Endothelial cell of umbilical vein (primary cell): ENCODE measurements around the gene C13orf46. TPM values are rescaled to one million over a fixed set of nuclear protein-coding genes. Genes with fewer than 3 reads are reported as not detected.

Experiments used
- BruUV-seq: library from RNA; stranded (reverse); fragments of 400-500 nt; replicated peaks from 2 replicates; lab custom pipeline; 2021; lab: Mats Ljungman, UMichigan
- CTCF ChIA-PET: fragments of 300-600, 350-600 bp; sonication (Branson Sonifier 250); formaldehyde crosslinking; loops from one replicate; lab custom pipeline; 2021; ENCODE audit warnings: antibody characterized with exemption, inconsistent platforms; lab: Charles Lee
- POLR2A ChIA-PET: fragments of 300-600, 350-600 bp; sonication (Branson Sonifier 250); formaldehyde crosslinking; loops from one replicate; lab custom pipeline; 2021; ENCODE audit warnings: antibody characterized with exemption, inconsistent platforms; lab: Charles Lee
- DNase-seq: peaks from one replicate; pipeline ENCODE4 v3.0.0-alpha.2; 2011; ENCODE audit warnings: low read depth, low spot score
- FAIRE-seq: peaks from 2 replicates; lab custom pipeline; 2011; peaks lifted over from hg19 to GRCh38; lab: Jason Lieb, UNC
- H2AFZ ChIP-seq: 2 replicates; pipeline ENCODE4 v1.6.0; 2012; ENCODE audit warnings: low read depth, low read length, control low read depth, inconsistent platforms
- H3K27ac ChIP-seq: 2 replicates; pipeline ENCODE4 v1.5.1; 2011; ENCODE audit warnings: low read depth, mild to moderate bottlenecking, control low read depth, low read length, moderate library complexity; ENCODE audit not compliant: insufficient read depth
- H3K27me3 ChIP-seq, 2 experiments: 2 replicates each; pipeline versions ENCODE4 v1.6.0 to v1.6.1; 2011; ENCODE audit warnings: low read length in 2 of 2, mixed read lengths in 1 of 2; ENCODE audit not compliant: control insufficient read depth in 2 of 2, insufficient read depth in 2 of 2
- H3K36me3 ChIP-seq, 2 experiments: 2 replicates in 1 of 2; 3 replicates in 1 of 2; pipeline ENCODE4 v1.5.1; 2011; ENCODE audit warnings: low read length in 2 of 2, mild to moderate bottlenecking in 1 of 2, moderate library complexity in 1 of 2; ENCODE audit not compliant: control insufficient read depth in 2 of 2, insufficient read depth in 2 of 2; ENCODE audit errors: extremely low read depth in 1 of 2
- H3K4me1 ChIP-seq: 3 replicates; pipeline ENCODE4 v1.5.1; 2011; ENCODE audit warnings: mild to moderate bottlenecking, low read length; ENCODE audit not compliant: control insufficient read depth, insufficient read depth; ENCODE audit errors: extremely low read depth
- H3K4me2 ChIP-seq: 2 replicates; pipeline ENCODE4 v1.6.1; 2011; ENCODE audit warnings: low read length, control low read depth, mixed read lengths; ENCODE audit not compliant: insufficient read depth
- H3K4me3 ChIP-seq, 3 experiments: fragments of 200-600 bp in 1 of 3; sonication (generic), shearing (Covaris generic) in 1 of 3; replicated peaks in 1 of 3; 2 replicates each; pipeline ENCODE4 v1.5.1; 2011 to 2016; ENCODE audit warnings: control low read depth in 3 of 3, low read length in 3 of 3, mild to moderate bottlenecking in 2 of 3, inconsistent platforms in 1 of 3, low read depth in 1 of 3, moderate library complexity in 1 of 3; ENCODE audit not compliant: insufficient read depth in 1 of 3
- H3K79me2 ChIP-seq: 2 replicates; pipeline ENCODE4 v1.6.0; 2012; ENCODE audit warnings: low read length, inconsistent platforms; ENCODE audit not compliant: control insufficient read depth, insufficient read depth
- H3K9ac ChIP-seq: replicated peaks from 2 replicates; pipeline ENCODE3; 2011; ENCODE audit warnings: low read length, control low read depth; ENCODE audit not compliant: insufficient read depth; ENCODE audit errors: extremely low read depth
- H3K9me1 ChIP-seq: replicated peaks from 3 replicates; pipeline ENCODE4 v1.6.0; 2011; ENCODE audit warnings: mild to moderate bottlenecking, low read length; ENCODE audit not compliant: control insufficient read depth, insufficient read depth; ENCODE audit errors: extremely low read depth
- H3K9me3 ChIP-seq: replicated peaks from 2 replicates; pipeline ENCODE4 v1.5.1; 2012; ENCODE audit warnings: low read length, inconsistent platforms; ENCODE audit not compliant: control insufficient read depth, insufficient read depth
- H4K20me1 ChIP-seq: replicated peaks from 2 replicates; pipeline ENCODE3; 2011; ENCODE audit warnings: mild to moderate bottlenecking, low read length; ENCODE audit not compliant: control insufficient read depth, insufficient read depth; ENCODE audit errors: extremely low read depth
- CTCF ChIP-seq, 2 donors: IDR thresholded peaks; 1 replicate in 1 of 2; 2 replicates in 1 of 2; pipeline ENCODE4 v1.5.1; 2011; ENCODE audit warnings: low read length in 2 of 2, mild to moderate bottlenecking in 2 of 2, moderate library complexity in 2 of 2, control low read depth in 1 of 2, inconsistent platforms in 1 of 2, low read depth in 1 of 2; ENCODE audit not compliant: insufficient read depth in 1 of 2; ENCODE audit errors: extremely low read depth in 1 of 2
- EZH2 ChIP-seq: IDR thresholded peaks from 2 replicates; pipeline ENCODE4 v1.6.1; 2012; ENCODE audit warnings: borderline replicate concordance, low read depth, mild to moderate bottlenecking, moderate library complexity, low read length, inconsistent platforms; ENCODE audit not compliant: severe bottlenecking
- FOS ChIP-seq: IDR thresholded peaks from 2 replicates; pipeline ENCODE4 v1.6.1; 2011; ENCODE audit warnings: mild to moderate bottlenecking, low read length, moderate library complexity, borderline replicate concordance; ENCODE audit not compliant: insufficient read depth
- GATA2 ChIP-seq: IDR thresholded peaks from 2 replicates; pipeline ENCODE4 v1.7.0; 2011; ENCODE audit warnings: low read depth, mild to moderate bottlenecking, moderate library complexity, mixed read lengths, low read length; ENCODE audit not compliant: insufficient read length, insufficient read depth
- JUN ChIP-seq: IDR thresholded peaks from 2 replicates; pipeline ENCODE4 v1.6.1; 2011; ENCODE audit warnings: borderline replicate concordance, low read depth; ENCODE audit not compliant: insufficient read length, insufficient read depth
- MAX ChIP-seq: IDR thresholded peaks from 2 replicates; pipeline ENCODE4 v1.6.1; 2011; ENCODE audit not compliant: insufficient read depth, insufficient read length
- MYC ChIP-seq: IDR thresholded peaks from one replicate; pipeline ENCODE4 v1.6.1; 2011; ENCODE audit warnings: mild to moderate bottlenecking, low read depth, low read length
- POLR2A ChIP-seq: IDR thresholded peaks from 2 replicates; pipeline ENCODE4 v1.6.1; 2012; ENCODE audit warnings: low read depth, mild to moderate bottlenecking, control low read depth, low read length
- POLR2AphosphoS5 ChIP-seq: IDR thresholded peaks from 2 replicates; pipeline ENCODE4 v1.6.1; 2012; ENCODE audit warnings: low read depth, mild to moderate bottlenecking, control low read depth, low read length, moderate library complexity; ENCODE audit not compliant: insufficient read depth
- dilution Hi-C: fragments of 300-500 bp; cut with MboI; formaldehyde crosslinking; loops from one replicate; pipeline ENCODE4 v1.15.0; 2019; ENCODE audit warnings: low sequenced_read_pairs; ENCODE audit not compliant: extremely low pct_ligation_motif_present
- intact Hi-C: fragments of 100-400 bp; cut with micrococcal nuclease; formaldehyde crosslinking; loops from one replicate; pipeline ENCODE4 v1.10.0; 2022
- polyA plus RNA-seq, 4 experiments: library from polyadenylated mRNA; depleted of rRNA in 3 of 4; stranded (reverse) in 3 of 4; unstranded in 1 of 4; fragments of >200 nt; gene quantifications; 2 replicates each; pipeline versions ENCODE4 v1.2.1 to v1.2.3, GENCODE V29; 2011 to 2012; ENCODE audit warnings: missing spikeins in 1 of 4
- total RNA-seq: library from RNA; stranded (reverse); gene quantifications from 2 replicates; pipeline ENCODE4 v1.2.3, GENCODE V29; 2021

The C13orf46 gene
- total and polyA plus RNA-seq, 2 donors (not counting 3 experiments of a cell fraction or from before 2014, with no cell fraction given): 1.3 to 1.7 TPM

GRCh38 chr13:113960276-113960948 lies 13.5 kb downstream of the C13orf46 start:
- ChIA-PET CTCF (interaction anchor here (1.1 to 1.7 kb wide), 2 partner anchors 8 to 276 kb away, joined by 3 to 5 read pairs; no protein-coding TSS in a partner anchor), POLR2A (no interaction called here)
- no peak for TF ChIP-seq MAX
- no peak for TF ChIP-seq MYC
- no peak for TF ChIP-seq POLR2A
- no peak for TF ChIP-seq EZH2
- TF ChIP-seq POLR2AphosphoS5: no peak
- no peak for TF ChIP-seq FOS
- TF ChIP-seq GATA2: no peak
- TF ChIP-seq JUN: no peak
- no peak for TF ChIP-seq CTCF (IDR thresholded peaks at IDR 0.05; ENCODE audit: extremely low read depth in 1 of 2, insufficient read depth in 1 of 2, low read depth in 1 of 2, low read length in 2 of 2)
- Histone ChIP-seq H3K36me3 (no peaks in the 10 kb centered on the region), H3K27ac (no peak overlapping the region), H3K9me3 (no peaks in the 10 kb centered on the region), H3K4me3 (no peak overlapping the region), H3K9me1 (no peaks in the 10 kb centered on the region), H3K4me1 (no peaks in the 10 kb centered on the region), H3K4me2 (no peak overlapping the region), H3K79me2 (no peaks in the 10 kb centered on the region), H2AFZ (no peak overlapping the region), H3K9ac (no peak overlapping the region), H4K20me1 (no peaks in the 10 kb centered on the region), H3K27me3 (no peaks in the 10 kb centered on the region)
- dilution Hi-C loops (no loop called here), intact Hi-C loops (no loop called here)
- no TSS peak for BruUV-seq
- DNase-seq (no peak), FAIRE-seq (no peak)
